ENCODE results near the gene FBXO46. TPM values are rescaled to one million over a fixed set of nuclear protein-coding genes. Genes with fewer than 3 reads are reported as not detected.

The FBXO46 gene
- total and polyA plus RNA-seq, 2 donors (not counting 3 experiments of a cell fraction or from before 2014, with no cell fraction given): 7.7 to 21.2 TPM

DNA sequence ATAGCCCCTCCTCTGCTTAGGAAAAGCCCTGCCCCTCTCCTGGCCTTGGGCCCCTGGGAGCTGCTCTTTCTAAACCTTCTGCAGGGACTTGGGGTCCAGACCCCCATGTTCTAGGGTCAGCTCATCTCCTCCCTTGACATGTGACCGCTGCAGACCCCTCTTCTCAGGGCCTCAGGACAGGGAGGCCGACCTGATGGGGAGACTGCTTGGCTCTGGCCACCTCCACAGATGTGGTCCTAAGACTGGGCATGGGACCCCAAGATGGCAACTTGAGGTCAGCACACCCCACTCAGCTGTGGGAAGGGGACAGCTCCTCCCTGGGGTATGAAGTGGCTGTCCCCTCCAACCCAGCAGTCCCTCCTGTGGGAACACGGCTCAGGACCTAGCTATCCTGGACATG lies 42.2 kb upstream of the FBXO46 start:
- BruUV-seq (replicated peaks): no TSS peak
- TF ChIP-seq MYC (IDR thresholded peaks at IDR 0.05; ENCODE audit: low read depth, low read length) (no peak), POLR2AphosphoS5 (IDR thresholded peaks at IDR 0.05; ENCODE audit: insufficient read depth, low read depth, low read length) (no peak), EZH2 (IDR thresholded peaks at IDR 0.05; ENCODE audit: borderline replicate concordance, low read depth, low read length, severe bottlenecking) (no peak), JUN (IDR thresholded peaks at IDR 0.05; ENCODE audit: borderline replicate concordance, insufficient read depth, insufficient read length, low read depth) (no peak), POLR2A (IDR thresholded peaks at IDR 0.05; ENCODE audit: low read depth, low read length) (no peak), GATA2 (IDR thresholded peaks at IDR 0.05; ENCODE audit: insufficient read depth, insufficient read length, low read depth, low read length) (no peak), FOS (IDR thresholded peaks at IDR 0.05; ENCODE audit: borderline replicate concordance, insufficient read depth, low read length) (no peak)
- TF ChIP-seq, protein P1, sequence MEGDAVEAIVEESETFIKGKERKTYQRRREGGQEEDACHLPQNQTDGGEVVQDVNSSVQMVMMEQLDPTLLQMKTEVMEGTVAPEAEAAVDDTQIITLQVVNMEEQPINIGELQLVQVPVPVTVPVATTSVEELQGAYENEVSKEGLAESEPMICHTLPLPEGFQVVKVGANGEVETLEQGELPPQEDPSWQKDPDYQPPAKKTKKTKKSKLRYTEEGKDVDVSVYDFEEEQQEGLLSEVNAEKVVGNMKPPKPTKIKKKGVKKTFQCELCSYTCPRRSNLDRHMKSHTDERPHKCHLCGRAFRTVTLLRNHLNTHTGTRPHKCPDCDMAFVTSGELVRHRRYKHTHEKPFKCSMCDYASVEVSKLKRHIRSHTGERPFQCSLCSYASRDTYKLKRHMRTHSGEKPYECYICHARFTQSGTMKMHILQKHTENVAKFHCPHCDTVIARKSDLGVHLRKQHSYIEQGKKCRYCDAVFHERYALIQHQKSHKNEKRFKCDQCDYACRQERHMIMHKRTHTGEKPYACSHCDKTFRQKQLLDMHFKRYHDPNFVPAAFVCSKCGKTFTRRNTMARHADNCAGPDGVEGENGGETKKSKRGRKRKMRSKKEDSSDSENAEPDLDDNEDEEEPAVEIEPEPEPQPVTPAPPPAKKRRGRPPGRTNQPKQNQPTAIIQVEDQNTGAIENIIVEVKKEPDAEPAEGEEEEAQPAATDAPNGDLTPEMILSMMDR (IDR thresholded peaks at IDR 0.05; ENCODE audit: extremely low read depth in 1 of 2, insufficient read depth in 1 of 2, low read depth in 1 of 2, low read length in 2 of 2): no peak
- TF ChIP-seq, protein P2, sequence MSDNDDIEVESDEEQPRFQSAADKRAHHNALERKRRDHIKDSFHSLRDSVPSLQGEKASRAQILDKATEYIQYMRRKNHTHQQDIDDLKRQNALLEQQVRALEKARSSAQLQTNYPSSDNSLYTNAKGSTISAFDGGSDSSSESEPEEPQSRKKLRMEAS (IDR thresholded peaks at IDR 0.05; ENCODE audit: insufficient read depth, insufficient read length): no peak
- no peak overlapping the region for H3K27ac ChIP-seq (ENCODE audit: insufficient read depth, low read depth, low read length)
- no peaks in the 10 kb centered on the region for H4K20me1 ChIP-seq (replicated peaks; ENCODE audit: control insufficient read depth, extremely low read depth, insufficient read depth, low read length)
- no peak overlapping the region for H3K4me3 ChIP-seq (replicated peaks in 1 of 3; ENCODE audit: insufficient read depth in 1 of 3, low read depth in 1 of 3, low read length in 3 of 3)
- H2AFZ ChIP-seq (ENCODE audit: low read depth, low read length): no peak overlapping the region
- H3K36me3 ChIP-seq (ENCODE audit: control insufficient read depth in 2 of 2, extremely low read depth in 1 of 2, insufficient read depth in 2 of 2, low read length in 2 of 2): peaks cover 3 to 16% of the 10 kb centered on the region in 2 experiments
- H3K4me1 ChIP-seq (ENCODE audit: control insufficient read depth, extremely low read depth, insufficient read depth, low read length): peaks cover 9% of the 10 kb centered on the region
- DNase-seq (ENCODE audit: low read depth, low spot score) (no peak), FAIRE-seq (no peak)
- dilution Hi-C loops (cut with MboI; ENCODE audit: extremely low pct_ligation_motif_present, low sequenced_read_pairs) (no loop called here), intact Hi-C loops (cut with micrococcal nuclease) (no loop called here)
- H3K9ac ChIP-seq (replicated peaks; ENCODE audit: extremely low read depth, insufficient read depth, low read length): no peak overlapping the region
- no peaks in the 10 kb centered on the region for H3K9me3 ChIP-seq (replicated peaks; ENCODE audit: control insufficient read depth, insufficient read depth, low read length)
- no peak overlapping the region for H3K4me2 ChIP-seq (ENCODE audit: insufficient read depth, low read length)
- ChIA-PET CTCF (interaction anchor here (1.4 to 2.6 kb wide), 3 partner anchors 26 to 45 kb away, joined by 3 to 9 read pairs (median 8); no protein-coding TSS in a partner anchor), POLR2A (no interaction called here)
- no peaks in the 10 kb centered on the region for H3K27me3 ChIP-seq (ENCODE audit: control insufficient read depth in 2 of 2, insufficient read depth in 2 of 2, low read length in 2 of 2)
- H3K79me2 ChIP-seq (ENCODE audit: control insufficient read depth, insufficient read depth, low read length): no peaks in the 10 kb centered on the region
- H3K9me1 ChIP-seq (replicated peaks; ENCODE audit: control insufficient read depth, extremely low read depth, insufficient read depth, low read length): no peaks in the 10 kb centered on the region

All from endothelial cell of umbilical vein (primary cell).